HCT116 (cell line): ENCODE results near the gene RAPGEF3. TPM values are rescaled to one million over a fixed set of nuclear protein-coding genes. Genes with fewer than 3 reads are reported as not detected.

Source experiments
- ATAC-seq: fragments of 200-7000 bp; cut with Tn5 transposase; 2 replicates; pipeline ENCODE4 v1.9.1; 2020; ENCODE audit warnings: mild to moderate bottlenecking, moderate library complexity
- BruUV-seq: library from RNA; stranded (reverse); fragments of 400-500 nt; replicated peaks from 2 replicates; lab custom pipeline; 2021; lab: Mats Ljungman, UMichigan
- CTCF ChIA-PET: fragments of 300-600 bp; sonication (Branson Sonifier 250); formaldehyde crosslinking; loops from one replicate; lab custom pipeline; 2021; ENCODE audit warnings: antibody characterized with exemption; lab: Charles Lee
- POLR2A ChIA-PET: fragments of 300-600, 350-600 bp; sonication (Branson Sonifier 250); formaldehyde crosslinking; loops from one replicate; lab custom pipeline; 2021; ENCODE audit warnings: antibody characterized with exemption; lab: Charles Lee
- RAD21 ChIA-PET, 2 experiments: fragments of 300-600 bp; sonication (Branson Sonifier 250); formaldehyde crosslinking; loops; one replicate each; lab custom pipeline; 2023; ENCODE audit warnings: low total read pairs in 2 of 2; ENCODE audit not compliant: uncharacterized antibody in 2 of 2, unreplicated experiment in 2 of 2, low non-redundant PET in 1 of 2; lab: Charles Lee
- DNase-seq: peaks from one replicate; pipeline ENCODE4 v3.0.0-alpha.2; 2010; ENCODE audit warnings: low read depth, low spot score
- H2AFZ ChIP-seq: fragments of 200-600 bp; shearing (Covaris generic), sonication (generic); 2 replicates; pipeline ENCODE4 v1.6.1; 2017; ENCODE audit warnings: low read depth, mixed run types, mixed read lengths, antibody characterized with exemption, low read length; ENCODE audit not compliant: poor library complexity, severe bottlenecking
- H3K27ac ChIP-seq: 2 replicates; pipeline ENCODE4 v1.5.1; 2012; ENCODE audit warnings: low read depth, low read length
- H3K27me3 ChIP-seq: fragments of 200-600 bp; sonication (generic); 2 replicates; pipeline ENCODE4 v1.6.1; 2016; ENCODE audit warnings: mixed run types, low read length, mixed read lengths; ENCODE audit not compliant: insufficient read depth
- H3K36me3 ChIP-seq, 2 experiments: fragments of 200-500 bp in 1 of 2; fragments of 200-600 bp in 1 of 2; sonication (Bioruptor generic) in 1 of 2; sonication (generic) in 1 of 2; 2 replicates each; pipeline versions ENCODE4 v1.5.1 to v1.6.1; 2014 to 2016; ENCODE audit warnings: low read length in 2 of 2, inconsistent platforms in 1 of 2, mixed read lengths in 1 of 2, mixed run types in 1 of 2; ENCODE audit not compliant: insufficient read depth in 2 of 2, control insufficient read depth in 1 of 2
- H3K4me1 ChIP-seq, 2 experiments: fragments of 200-600 bp in 1 of 2; sonication (generic) in 1 of 2; 2 replicates each; pipeline versions ENCODE4 v1.5.1 to v1.6.1; 2012 to 2017; ENCODE audit warnings: low read length in 2 of 2, inconsistent platforms in 1 of 2, mild to moderate bottlenecking in 1 of 2, mixed read lengths in 1 of 2, mixed run types in 1 of 2, moderate library complexity in 1 of 2; ENCODE audit not compliant: insufficient read depth in 2 of 2, control insufficient read depth in 1 of 2
- H3K4me2 ChIP-seq: fragments of 200-600 bp; sonication (generic); 2 replicates; pipeline ENCODE4 v1.6.1; 2017; ENCODE audit warnings: mixed run types, low read length, mixed read lengths
- H3K4me3 ChIP-seq, 2 experiments: fragments of 200-600 bp in 1 of 2; sonication (generic) in 1 of 2; replicated peaks in 1 of 2; 2 replicates each; pipeline ENCODE4 v1.5.1; 2011 to 2016; ENCODE audit warnings: low read length in 2 of 2, control low read depth in 1 of 2, low read depth in 1 of 2, mild to moderate bottlenecking in 1 of 2, mixed read lengths in 1 of 2, mixed run types in 1 of 2
- H3K79me2 ChIP-seq: fragments of 200-600 bp; sonication (generic); 2 replicates; pipeline ENCODE4 v1.6.1; 2017; ENCODE audit warnings: mild to moderate bottlenecking, mixed run types, low read length, moderate library complexity, mixed read lengths; ENCODE audit not compliant: insufficient read depth
- H3K9ac ChIP-seq: fragments of 200-600 bp; sonication (generic); 2 replicates; pipeline ENCODE4 v1.6.1; 2016; ENCODE audit warnings: low read length, mixed read lengths
- H3K9me2 ChIP-seq: fragments of 200-600 bp; sonication (generic), shearing (Covaris generic); 2 replicates; pipeline ENCODE4 v1.6.1; 2017; ENCODE audit warnings: mixed run types, mild to moderate bottlenecking, moderate library complexity; ENCODE audit not compliant: insufficient read depth
- H3K9me3 ChIP-seq, 2 experiments: fragments of 200-500 bp in 1 of 2; fragments of 200-600 bp in 1 of 2; sonication (Bioruptor generic) in 1 of 2; sonication (generic) in 1 of 2; 2 replicates each; pipeline ENCODE4 v1.6.1; 2014 to 2017; ENCODE audit warnings: low read length in 2 of 2, mixed read lengths in 2 of 2, inconsistent platforms in 1 of 2, low read depth in 1 of 2, mild to moderate bottlenecking in 1 of 2, mixed run types in 1 of 2, moderate library complexity in 1 of 2; ENCODE audit not compliant: control insufficient read depth in 1 of 2, insufficient read depth in 1 of 2
- H4K20me1 ChIP-seq: fragments of 200-600 bp; sonication (generic), shearing (Covaris generic); 2 replicates; pipeline ENCODE4 v1.6.1; 2017; ENCODE audit warnings: mixed run types, mild to moderate bottlenecking, moderate library complexity; ENCODE audit not compliant: insufficient read depth
- ATF3 ChIP-seq: IDR thresholded peaks from 2 replicates; pipeline ENCODE4 v1.6.1; 2012
- CBX3 ChIP-seq: IDR thresholded peaks from 2 replicates; pipeline ENCODE4 v1.6.1; 2012; ENCODE audit warnings: low read depth
- CEBPB ChIP-seq: IDR thresholded peaks from 2 replicates; pipeline ENCODE4 v1.6.1; 2012; ENCODE audit warnings: low read depth
- EGR1 ChIP-seq: IDR thresholded peaks from 2 replicates; pipeline ENCODE4 v1.6.1; 2012; ENCODE audit warnings: low read depth
- ELF1 ChIP-seq: IDR thresholded peaks from 2 replicates; pipeline ENCODE4 v1.6.1; 2012; ENCODE audit warnings: low read depth, borderline replicate concordance
- EZH2 ChIP-seq: fragments of 200-600 bp; sonication (generic); IDR thresholded peaks from 2 replicates; pipeline ENCODE4 v1.6.1; 2017; ENCODE audit warnings: antibody characterized with exemption, mixed run types
- JUND ChIP-seq: IDR thresholded peaks from 2 replicates; pipeline ENCODE4 v1.6.1; 2012
- MAX ChIP-seq: IDR thresholded peaks from 2 replicates; pipeline ENCODE4 v1.6.1; 2012
- RAD21 ChIP-seq: IDR thresholded peaks from 2 replicates; pipeline ENCODE4 v1.6.1; 2012; ENCODE audit warnings: low read depth, mild to moderate bottlenecking
- REST ChIP-seq: IDR thresholded peaks from 2 replicates; pipeline ENCODE4 v1.6.1; 2012; ENCODE audit warnings: low read depth
- SIN3A ChIP-seq: IDR thresholded peaks from 2 replicates; pipeline ENCODE4 v1.6.1; 2012; ENCODE audit warnings: low read depth
- SP1 ChIP-seq: IDR thresholded peaks from 2 replicates; pipeline ENCODE4 v1.6.1; 2012; ENCODE audit warnings: low read depth
- ZBTB33 ChIP-seq: IDR thresholded peaks from 2 replicates; pipeline ENCODE4 v1.6.1; 2011; ENCODE audit warnings: mild to moderate bottlenecking, low read length, moderate library complexity; ENCODE audit not compliant: insufficient replicate concordance; ENCODE audit errors: extremely low read depth
- ZFX ChIP-seq: fragments of 450-650 bp; IDR thresholded peaks from 2 replicates; pipeline ENCODE4 v1.6.1; 2017
- ZNF274 ChIP-seq: fragments of 200-500 bp; sonication (Bioruptor generic); IDR thresholded peaks from 2 replicates; pipeline ENCODE4 v1.6.1; 2014; ENCODE audit warnings: mild to moderate bottlenecking, low read depth, low read length, inconsistent platforms
- intact Hi-C: fragments of 100-400 bp; cut with micrococcal nuclease; formaldehyde crosslinking; loops from 2 replicates; pipeline ENCODE4 v1.10.0; 2022
- total RNA-seq: library from RNA; stranded (reverse); gene quantifications from one replicate; pipeline ENCODE4 v1.2.1, GENCODE V29; 2021; ENCODE audit not compliant: unreplicated experiment

The RAPGEF3 gene
- total RNA-seq, 1 experiment from 2014 or later, result 1.8 TPM

- peaks cover under 1 to 7% of the 10 kb centered on the region in 2 experiments; a peak in 3 of 4 replicates for H3K36me3 ChIP-seq
- H3K9me3 ChIP-seq, result no peaks in the 10 kb centered on the region
- no peaks in the 10 kb centered on the region for H3K9me2 ChIP-seq
- no peaks in the 10 kb centered on the region for H3K4me1 ChIP-seq
- H3K4me3 ChIP-seq, result no peak overlapping the region
- intact Hi-C loops, result no loop called here
- ChIA-PET CTCF (no interaction called here), RAD21 (interaction anchor here in 1 of 2 experiments (0.7 kb wide), 1 partner anchor 50 kb away, joined by 6 read pairs; no protein-coding TSS in a partner anchor), POLR2A (no interaction called here)
- no peak overlapping the region for H3K9ac ChIP-seq
- no peak for TF ChIP-seq ZFX
- no peak for TF ChIP-seq ELF1
- no peak for TF ChIP-seq MAX
- no peak for TF ChIP-seq JUND
- TF ChIP-seq CEBPB, result no peak
- TF ChIP-seq ZNF274, result no peak
- TF ChIP-seq RAD21, result no peak
- TF ChIP-seq EGR1, result no peak
- TF ChIP-seq EZH2, result no peak
- TF ChIP-seq SIN3A, result no peak
- no TSS peak for BruUV-seq
- no peaks in the 10 kb centered on the region for H4K20me1 ChIP-seq
- H3K4me2 ChIP-seq, result no peak overlapping the region
- H2AFZ ChIP-seq, result no peak overlapping the region
- H3K27ac ChIP-seq, result no peak overlapping the region
- ATAC-seq, result no peak
- no peaks in the 10 kb centered on the region for H3K27me3 ChIP-seq
- no peak for DNase-seq
- no peaks in the 10 kb centered on the region for H3K79me2 ChIP-seq
Measured at GRCh38 chr12:47794679-47795078, 36.0 kb upstream of the RAPGEF3 start.

GRCh38 chr12:47793015-47793681, 34.5 kb upstream of the RAPGEF3 start:
- no peak overlapping the region for H3K27ac ChIP-seq
- H3K9me2 ChIP-seq, result no peaks in the 10 kb centered on the region
- no peak overlapping the region for H3K4me3 ChIP-seq
- ATAC-seq (no peak), DNase-seq (no peak)
- H3K36me3 ChIP-seq, result peaks cover 11% of the 10 kb centered on the region in 2 experiments; a peak in 3 of 4 replicates
- BruUV-seq, result no TSS peak
- intact Hi-C loops, result no loop called here
- no peaks in the 10 kb centered on the region for H3K27me3 ChIP-seq
- CTCF ChIA-PET, result interaction anchor here (1.6 to 2.1 kb wide), 2 partner anchors 14 to 45 kb away, joined by 3 to 9 read pairs; no protein-coding TSS in a partner anchor
- no peak overlapping the region for H3K4me2 ChIP-seq
- RAD21 ChIA-PET, result no interaction called here
- POLR2A ChIA-PET, result no interaction called here
- H3K9me3 ChIP-seq, result no peaks in the 10 kb centered on the region
- H2AFZ ChIP-seq, result no peak overlapping the region
- H3K4me1 ChIP-seq, result no peaks in the 10 kb centered on the region
- H4K20me1 ChIP-seq, result no peaks in the 10 kb centered on the region
- no peaks in the 10 kb centered on the region for H3K79me2 ChIP-seq
- no peak overlapping the region for H3K9ac ChIP-seq
- no peak for TF ChIP-seq ELF1
- TF ChIP-seq EGR1, result no peak
- TF ChIP-seq SIN3A, result no peak
- no peak for TF ChIP-seq CBX3
- TF ChIP-seq ATF3, result no peak
- no peak for TF ChIP-seq CEBPB
- TF ChIP-seq SP1, result no peak
- no peak for TF ChIP-seq REST
- no peak for TF ChIP-seq ZBTB33
